Measurements from ENCODE around the gene P3R3URF. TPM values are rescaled to one million over a fixed set of nuclear protein-coding genes. Genes with fewer than 3 reads are reported as not detected.

Gene P3R3URF
- total and polyA plus RNA-seq, 9 of the 15 experiments (the other 6 are each of a cell fraction or from before 2014, with no cell fraction given), result not detected

GRCh38 chr1:46158312-46159281 is 17.7 kb downstream of the P3R3URF start (continued):
- TF ChIP-seq HBP1 (CRISPR knock-in tag; IDR thresholded peaks at IDR 0.05) (no peak), FOXA3 (CRISPR knock-in tag; conservative IDR thresholded peaks at IDR 0.05 in 1 of 2, IDR thresholded peaks at IDR 0.05 in 1 of 2) (peak in 1 of 2 experiments; percentile 54; a peak in 1 of 4 replicates), ATF7 (IDR thresholded peaks at IDR 0.05) (peak; percentile 92), RAD51 (IDR thresholded peaks at IDR 0.05; ENCODE audit: borderline replicate concordance, low read depth) (peak; percentile 63), CREB1 (IDR thresholded peaks at IDR 0.05) (peak; percentile 66; the same call in 1 of the 2 replicates), CREB1 (CRISPR knock-in tag; IDR thresholded peaks at IDR 0.05) (peak; percentile 25; the same call in 1 of the 2 replicates), GABPA (tag; conservative IDR thresholded peaks at IDR 0.05; ENCODE audit: low read depth) (no peak), TSC22D4 (tag; IDR thresholded peaks at IDR 0.05) (no peak), HDAC1 (IDR thresholded peaks at IDR 0.05) (peak; percentile 89 to 99), BHLHE40 (IDR thresholded peaks at IDR 0.05; ENCODE audit: low read length) (peak; percentile 74), HNRNPH1 (optimal IDR thresholded peaks at IDR 0.05; ENCODE audit: low read depth, low read length) (no peak), FOXA1 (IDR thresholded peaks at IDR 0.05; ENCODE audit: borderline replicate concordance) (no peak), ZNF830 (CRISPR knock-in tag; IDR thresholded peaks at IDR 0.05) (no peak), NEUROD1 (IDR thresholded peaks at IDR 0.05; ENCODE audit: borderline replicate concordance, low read depth, low read length, partially characterized antibody) (peak; percentile 81), USF2 (CRISPR knock-in tag; IDR thresholded peaks at IDR 0.05) (no peak), CBFB (CRISPR knock-in tag; IDR thresholded peaks at IDR 0.05) (no peak), ZBTB9 (CRISPR knock-in tag; IDR thresholded peaks at IDR 0.05) (peak; percentile 59), ZNF766 (CRISPR knock-in tag; conservative IDR thresholded peaks at IDR 0.05) (peak; percentile 95)
- TF ChIP-seq, protein P1, sequence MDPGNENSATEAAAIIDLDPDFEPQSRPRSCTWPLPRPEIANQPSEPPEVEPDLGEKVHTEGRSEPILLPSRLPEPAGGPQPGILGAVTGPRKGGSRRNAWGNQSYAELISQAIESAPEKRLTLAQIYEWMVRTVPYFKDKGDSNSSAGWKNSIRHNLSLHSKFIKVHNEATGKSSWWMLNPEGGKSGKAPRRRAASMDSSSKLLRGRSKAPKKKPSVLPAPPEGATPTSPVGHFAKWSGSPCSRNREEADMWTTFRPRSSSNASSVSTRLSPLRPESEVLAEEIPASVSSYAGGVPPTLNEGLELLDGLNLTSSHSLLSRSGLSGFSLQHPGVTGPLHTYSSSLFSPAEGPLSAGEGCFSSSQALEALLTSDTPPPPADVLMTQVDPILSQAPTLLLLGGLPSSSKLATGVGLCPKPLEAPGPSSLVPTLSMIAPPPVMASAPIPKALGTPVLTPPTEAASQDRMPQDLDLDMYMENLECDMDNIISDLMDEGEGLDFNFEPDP (CRISPR knock-in tag; IDR thresholded peaks at IDR 0.05), result no peak
- TF ChIP-seq, protein P2, sequence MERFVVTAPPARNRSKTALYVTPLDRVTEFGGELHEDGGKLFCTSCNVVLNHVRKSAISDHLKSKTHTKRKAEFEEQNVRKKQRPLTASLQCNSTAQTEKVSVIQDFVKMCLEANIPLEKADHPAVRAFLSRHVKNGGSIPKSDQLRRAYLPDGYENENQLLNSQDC (CRISPR knock-in tag; IDR thresholded peaks at IDR 0.05), result no peak
